ENCODE results near the gene GRK1.

GRCh38 chr13:113618455-113618854 is 48.6 kb upstream of the GRK1 start:
- no peak for TF ChIP-seq ATF2 (CRISPR knock-in tag; IDR thresholded peaks at IDR 0.05)
- no peak for TF ChIP-seq EZH2 (conservative IDR thresholded peaks at IDR 0.05; ENCODE audit: low read depth, low read length)
- no peak for TF ChIP-seq ZNF121 (CRISPR knock-in tag; IDR thresholded peaks at IDR 0.05)
- no peak for TF ChIP-seq NFE2L2 (IDR thresholded peaks at IDR 0.05; ENCODE audit: low read length)
- TF ChIP-seq JUNB (CRISPR knock-in tag; IDR thresholded peaks at IDR 0.05; ENCODE audit: borderline replicate concordance) = no peak
- no peak for TF ChIP-seq CREB1 (IDR thresholded peaks at IDR 0.05)
- no peak for TF ChIP-seq CREB1 (CRISPR knock-in tag; IDR thresholded peaks at IDR 0.05)
- TF ChIP-seq ZNF337 (CRISPR knock-in tag; IDR thresholded peaks at IDR 0.05; ENCODE audit: borderline replicate concordance, low read depth) = no peak
- no peak for TF ChIP-seq PRMT3 (CRISPR knock-in tag; IDR thresholded peaks at IDR 0.05; ENCODE audit: borderline replicate concordance, low read depth)
- TF ChIP-seq POLR2AphosphoS5 (IDR thresholded peaks at IDR 0.05; ENCODE audit: low read depth, low read length) = no peak
- no peak for TF ChIP-seq CTCF (CRISPR knock-in tag; IDR thresholded peaks at IDR 0.05)
- no peak for TF ChIP-seq SUZ12 (IDR thresholded peaks at IDR 0.05; ENCODE audit: low read depth, low read length)

Data from HepG2 (cell line).